Fibroblast of pulmonary artery (primary cell): ENCODE measurements around the gene TNFRSF17.
"Not testable (repeated sequence)": the region's sequence is repeated elsewhere in the genome, so short reads cannot be mapped to it uniquely, and the experiment has no call there.

Experiments used
- DNase-seq: peaks from one replicate; pipeline ENCODE4 v3.0.0-alpha.2; 2010; ENCODE audit warnings: low read depth
- H3K4me3 ChIP-seq: replicated peaks from 2 replicates; pipeline ENCODE4 v1.5.1; 2011; ENCODE audit warnings: low read depth, mild to moderate bottlenecking, control low read depth, low read length, moderate library complexity
- CTCF ChIP-seq: IDR thresholded peaks from 2 replicates; pipeline ENCODE4 v1.5.1; 2011; ENCODE audit warnings: mild to moderate bottlenecking, control low read depth, low read length, inconsistent platforms; ENCODE audit errors: missing control alignments

Gene TNFRSF17

GRCh38 chr16:11949527-11949926 is 15.5 kb upstream of the TNFRSF17 start:
- peak; percentile 44 for TF ChIP-seq CTCF

GRCh38 chr16:11950388-11950787 is 14.6 kb upstream of the TNFRSF17 start:
- no peak for DNase-seq
- TF ChIP-seq CTCF, result no peak
- H3K4me3 ChIP-seq, result no peak overlapping the region

More at GRCh38 chr16:11949527-11949926, 15.5 kb upstream of the TNFRSF17 start:
- H3K4me3 ChIP-seq, result no peak overlapping the region
- peak; percentile 51 for DNase-seq

- not testable (repeated sequence) for H3K4me3 ChIP-seq, DNase-seq
Observed at GRCh38 chr16:11953576-11953975, 11.4 kb upstream of the TNFRSF17 start.

- no peak for TF ChIP-seq CTCF
- peak; percentile 59 for DNase-seq
- H3K4me3 ChIP-seq, result no peak overlapping the region
Observed at GRCh38 chr16:11955713-11956123, 9.3 kb upstream of the TNFRSF17 start.

- no peak for TF ChIP-seq CTCF
- DNase-seq, result no peak
- no peak overlapping the region for H3K4me3 ChIP-seq
Observed at GRCh38 chr16:11956558-11956957, 8.5 kb upstream of the TNFRSF17 start.

- DNase-seq, result no peak
Observed at GRCh38 chr16:11957591-11958395, 7.2 kb upstream of the TNFRSF17 start.

GRCh38 chr16:11962457-11962856 is 2.6 kb upstream of the TNFRSF17 start:
- not testable (repeated sequence) for H3K4me3 ChIP-seq, DNase-seq

More at GRCh38 chr16:11957591-11958395, 7.2 kb upstream of the TNFRSF17 start:
- H3K4me3 ChIP-seq, result no peak overlapping the region
- no peak for TF ChIP-seq CTCF

GRCh38 chr16:11962978-11963377 is 2.0 kb upstream of the TNFRSF17 start:
- DNase-seq, H3K4me3 ChIP-seq: not testable (repeated sequence)

GRCh38 chr16:11963706-11964105 is 1.3 kb upstream of the TNFRSF17 start:
- H3K4me3 ChIP-seq, result no peak overlapping the region
- DNase-seq, result no peak
- no peak for TF ChIP-seq CTCF
